ENCODE data around the gene SELENON.

Gene SELENON

DNA sequence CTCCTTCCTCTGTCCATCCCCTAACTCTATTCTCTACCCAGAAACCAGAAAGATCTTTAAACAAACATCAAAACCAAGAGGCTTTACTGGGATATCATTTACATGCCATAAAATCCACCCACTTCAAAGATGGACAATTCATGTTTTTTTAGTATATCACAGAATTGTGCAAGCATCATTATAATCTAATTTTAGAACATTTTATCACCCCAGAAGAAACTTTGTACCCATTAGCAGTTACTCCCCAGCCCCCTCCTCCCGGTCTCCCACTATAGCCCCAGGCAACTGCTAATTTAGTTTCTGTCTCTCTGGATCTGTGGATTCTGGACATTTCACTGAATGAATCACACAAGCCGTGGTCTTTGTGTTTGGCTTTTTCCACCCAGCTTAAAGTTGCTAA is 4.8 kb upstream of the SELENON start:
- no peak for DNase-seq

DNA sequence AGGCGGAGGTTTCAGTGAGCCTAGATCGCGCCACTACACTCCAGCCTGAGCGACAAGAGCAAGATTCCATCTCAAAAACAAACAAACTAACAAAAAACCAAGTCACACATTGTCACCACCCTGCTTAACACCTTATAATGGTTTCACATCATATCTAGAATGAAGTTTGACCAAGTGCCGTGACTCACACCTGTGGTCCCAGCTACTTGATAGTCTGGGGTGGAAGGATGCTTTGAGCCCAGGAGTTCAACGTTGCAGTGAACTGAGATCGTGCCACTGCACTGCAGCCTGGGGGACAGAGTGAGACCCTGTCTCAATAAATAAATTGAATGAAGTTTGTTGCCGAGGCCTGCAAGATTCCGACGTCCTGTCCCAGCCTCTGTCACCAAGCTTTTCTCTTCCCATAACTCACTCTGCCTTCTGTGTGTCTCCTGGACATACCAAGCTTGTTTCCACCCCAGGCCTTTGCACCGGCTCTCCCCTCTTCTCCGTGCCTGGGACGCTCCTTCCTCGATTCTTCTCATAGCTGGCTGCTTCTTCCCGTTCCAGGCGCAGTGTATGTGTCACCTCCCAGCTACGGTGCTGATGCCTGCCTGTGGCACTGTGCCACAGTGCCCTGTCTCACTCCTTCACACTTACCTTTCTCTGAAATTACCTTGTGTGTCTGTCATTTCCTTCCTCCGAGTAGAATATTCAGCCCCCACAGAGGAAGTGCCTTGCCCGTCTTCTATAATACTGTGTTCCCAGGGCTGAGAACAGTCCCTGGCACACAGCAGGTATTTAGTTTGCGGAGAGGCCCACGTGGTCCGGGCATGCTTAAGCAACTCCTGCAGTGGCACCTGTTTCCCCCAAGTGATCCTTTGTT is 3.8 kb upstream of the SELENON start:
- DNase-seq, result no peak

DNA sequence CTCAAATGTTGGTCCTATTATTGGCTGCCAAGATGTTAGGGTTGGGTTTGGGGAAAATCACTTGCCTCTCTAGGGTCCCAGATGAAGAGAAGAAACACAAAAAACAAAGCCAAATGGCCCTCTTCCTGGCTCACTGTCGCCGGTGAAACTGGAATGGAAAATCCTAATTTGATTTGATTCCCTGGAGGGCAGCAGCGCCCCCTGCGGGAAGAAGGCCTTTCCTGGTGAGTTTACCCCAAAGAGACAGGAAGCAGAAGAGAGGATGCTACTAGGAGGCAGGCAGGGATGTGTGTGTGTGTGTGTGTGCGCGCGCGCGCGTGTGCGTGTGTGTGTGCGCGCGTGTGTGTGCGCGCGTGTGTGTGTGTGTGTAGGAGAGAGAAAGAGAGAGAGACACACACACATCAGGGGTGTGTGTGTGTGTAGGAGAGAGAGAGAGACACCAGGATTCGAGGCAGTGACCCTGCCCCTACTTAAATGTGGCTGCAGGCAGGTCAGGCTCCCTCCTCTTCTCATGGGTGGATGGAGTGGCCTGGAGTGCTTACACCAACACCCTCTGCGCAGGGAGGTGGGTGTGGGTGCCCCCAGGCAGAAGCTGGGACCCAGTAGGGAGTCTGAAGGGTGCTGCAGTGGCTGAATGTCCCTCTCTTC is 3.1 kb upstream of the SELENON start:
- DNase-seq, result peak; percentile 84 to 90

DNA sequence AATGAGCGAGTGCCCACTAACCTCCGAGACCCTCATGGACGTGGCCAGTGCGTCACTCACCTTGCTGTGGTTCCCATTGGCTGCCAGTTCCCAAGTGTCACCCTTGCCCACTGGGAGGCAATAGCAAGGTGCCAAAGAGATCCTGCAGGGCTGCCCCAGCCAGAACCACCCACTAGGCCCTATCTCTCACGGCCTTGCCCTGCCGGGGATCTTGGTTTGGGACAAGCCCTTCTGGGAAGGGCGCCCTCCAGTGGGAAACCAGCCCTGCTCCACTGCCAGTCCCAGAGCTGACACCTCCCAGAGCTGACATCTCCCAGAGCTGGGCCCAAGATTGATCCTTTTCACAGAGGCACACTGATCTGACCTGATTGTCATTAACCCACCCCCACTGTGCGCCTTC is 2.1 kb upstream of the SELENON start:
- peak; percentile 42 to 43 for DNase-seq

DNA sequence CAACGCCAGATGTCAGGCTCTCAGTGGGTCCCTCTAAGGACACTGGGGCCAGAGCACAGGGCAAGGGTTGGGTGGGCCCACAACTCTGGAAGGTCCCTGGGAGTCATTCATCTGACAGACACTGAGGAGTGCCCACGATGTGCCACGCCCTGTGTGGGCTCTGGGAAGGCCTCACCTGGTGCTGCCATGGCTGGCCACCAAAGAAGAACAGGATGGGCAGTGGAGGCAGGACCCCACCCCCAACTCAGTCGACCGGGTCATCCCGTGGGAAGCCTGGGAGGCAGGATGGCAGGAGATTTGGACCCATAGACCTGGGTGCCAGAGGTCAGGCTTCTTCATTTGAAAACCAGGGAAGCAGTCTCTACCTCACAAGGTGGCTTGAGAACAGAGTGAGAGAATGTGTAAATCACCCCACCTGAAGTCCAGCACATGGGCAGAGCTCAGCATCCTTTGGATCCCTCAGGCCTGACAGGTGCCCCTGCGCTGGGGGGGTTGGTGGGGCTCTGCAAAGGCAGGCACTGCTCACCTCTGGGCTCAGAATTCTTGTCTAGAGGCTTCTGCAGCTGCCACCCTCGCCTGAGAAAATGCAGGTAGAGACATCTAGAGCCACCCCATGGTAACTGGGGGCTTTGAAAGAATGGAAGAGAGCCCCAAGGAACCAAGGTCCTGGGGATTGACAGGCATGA is 1.2 kb upstream of the SELENON start:
- DNase-seq, result no peak

DNA sequence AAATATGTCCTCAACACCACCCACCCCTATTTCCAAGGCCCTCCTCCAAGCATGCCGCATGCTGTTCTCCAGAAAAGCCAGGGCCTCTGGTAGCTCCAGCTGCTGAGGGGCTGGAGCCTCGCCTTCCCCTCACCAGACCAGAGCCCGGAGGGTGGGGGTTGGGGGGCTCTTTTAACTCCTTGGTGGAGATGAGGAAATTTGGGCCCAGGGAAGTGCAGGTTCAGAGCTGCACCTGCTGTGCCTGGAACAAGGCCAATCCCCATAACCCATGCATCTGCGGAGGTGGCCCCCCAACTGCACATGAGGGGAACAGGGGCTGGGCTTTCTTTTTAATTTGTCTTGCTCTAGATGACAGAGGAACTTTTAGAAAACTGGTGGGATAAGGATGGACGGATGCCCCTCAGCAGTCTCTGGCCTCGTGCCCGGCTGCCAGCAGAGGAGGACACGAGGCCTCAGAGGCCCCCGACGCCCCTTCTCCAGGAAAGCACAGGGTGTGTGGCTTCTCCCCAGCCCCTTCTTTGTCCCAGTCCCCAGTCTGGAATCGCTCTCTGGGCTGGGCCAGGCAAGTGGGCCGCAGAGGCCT is 550 bp upstream of the SELENON start:
- DNase-seq, result peak in 1 of 2 experiments; percentile 31

DNA sequence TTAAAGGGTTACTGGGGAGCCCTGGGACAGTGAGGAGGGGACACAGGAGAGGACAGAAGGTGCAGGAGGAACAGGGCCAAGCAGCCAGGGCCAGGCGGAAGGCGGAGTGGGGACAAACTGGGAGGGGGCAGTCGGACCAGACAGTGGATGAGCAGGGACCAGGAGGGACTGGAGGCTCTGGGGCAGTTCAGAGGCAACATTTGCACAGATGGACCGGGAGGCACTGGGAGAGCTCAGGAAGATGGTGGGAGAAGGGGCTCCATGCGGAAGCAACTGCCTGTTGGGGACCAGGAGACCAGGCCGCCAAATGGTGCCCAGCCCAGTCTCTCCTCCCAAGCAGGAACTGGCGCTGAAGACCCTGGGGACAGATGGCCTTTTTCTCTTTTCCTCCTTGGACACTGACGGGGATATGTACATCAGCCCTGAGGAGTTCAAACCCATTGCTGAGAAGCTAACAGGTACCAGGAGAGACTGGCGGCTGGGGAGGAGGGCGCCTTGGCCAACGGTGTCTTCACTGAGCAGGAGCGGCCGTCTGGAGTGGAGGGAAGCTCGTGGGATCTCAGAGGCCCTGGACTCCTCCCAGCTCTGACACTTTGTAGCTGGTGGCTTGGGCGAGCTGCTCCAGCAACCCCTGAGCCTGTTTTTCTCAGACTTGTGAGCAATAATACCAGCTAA is 847 bp downstream of the SELENON start:
- no peak for DNase-seq

DNA sequence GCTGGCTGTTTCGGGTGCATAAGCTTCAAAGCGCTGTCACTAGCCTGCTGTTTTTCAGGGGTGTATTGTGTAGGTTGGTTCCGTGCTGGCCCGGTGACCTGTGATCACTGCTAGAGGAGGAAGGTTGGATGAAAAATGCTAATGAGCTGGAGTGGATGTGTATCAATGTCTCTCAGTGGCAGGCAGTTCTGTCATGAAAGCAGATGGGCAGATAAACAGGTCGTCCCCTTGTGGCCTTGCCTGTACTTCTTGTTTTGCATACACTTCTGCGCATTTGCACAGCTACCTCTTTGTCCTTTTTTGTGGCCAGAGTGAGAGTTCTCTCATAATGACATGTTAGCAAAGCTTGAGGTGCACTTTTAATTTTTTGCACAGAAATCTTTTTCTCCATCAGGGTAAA is 2.9 kb downstream of the SELENON start:
- DNase-seq, result no peak

DNA sequence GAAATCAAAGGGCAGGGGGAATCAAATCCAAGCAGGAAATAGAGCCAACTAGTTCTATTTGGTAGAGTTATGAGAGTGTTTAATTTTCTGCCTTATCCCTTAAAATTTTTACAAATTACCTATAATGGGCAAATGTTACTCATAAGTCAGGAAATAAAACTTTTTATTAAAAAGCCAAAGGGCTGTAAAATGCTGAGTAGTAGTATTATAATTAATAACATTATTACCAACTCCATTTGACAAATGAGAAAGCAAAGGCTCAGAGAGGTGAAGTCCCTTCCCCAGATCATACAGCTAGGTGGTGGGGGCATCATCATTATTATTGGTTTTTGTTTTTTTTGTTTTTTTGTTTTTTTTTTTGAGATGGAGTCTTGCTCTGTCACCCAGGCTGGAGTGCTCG is 3.4 kb downstream of the SELENON start:
- DNase-seq, result no peak

DNA sequence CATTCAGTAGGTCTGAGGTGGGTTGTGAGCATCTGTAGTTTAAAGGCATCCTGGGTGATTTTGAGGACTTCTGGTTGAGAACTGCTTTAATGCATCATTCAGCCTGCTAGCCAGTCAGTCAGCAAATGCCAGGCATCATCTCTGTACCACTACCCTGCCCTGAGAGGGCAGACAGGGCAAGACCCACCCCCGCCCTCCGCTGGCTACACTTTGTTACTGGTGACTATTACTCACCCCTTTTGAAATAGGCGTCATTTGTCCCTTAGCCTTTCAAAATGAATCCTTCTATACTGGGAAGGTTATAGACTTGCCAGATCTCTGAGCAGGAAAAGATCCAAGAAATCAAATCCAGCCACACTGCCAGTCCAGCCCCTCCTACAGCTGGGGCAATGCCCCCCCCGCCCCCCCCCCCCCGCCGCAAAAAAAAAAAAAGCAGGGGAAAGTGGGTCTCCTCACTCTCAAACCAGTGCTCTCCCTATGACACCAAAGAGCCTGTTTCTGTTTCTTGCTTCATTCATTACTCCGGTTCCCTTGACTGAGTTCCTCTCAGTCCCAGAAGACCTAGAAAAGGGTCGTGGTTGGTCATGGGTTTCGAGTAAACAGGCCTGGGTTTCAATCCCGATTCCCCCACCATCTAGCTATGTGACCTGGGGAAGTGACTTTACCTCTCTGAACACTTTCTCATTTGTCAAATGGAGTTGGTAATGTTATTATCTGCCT is 4.4 kb downstream of the SELENON start:
- no peak for DNase-seq

DNA sequence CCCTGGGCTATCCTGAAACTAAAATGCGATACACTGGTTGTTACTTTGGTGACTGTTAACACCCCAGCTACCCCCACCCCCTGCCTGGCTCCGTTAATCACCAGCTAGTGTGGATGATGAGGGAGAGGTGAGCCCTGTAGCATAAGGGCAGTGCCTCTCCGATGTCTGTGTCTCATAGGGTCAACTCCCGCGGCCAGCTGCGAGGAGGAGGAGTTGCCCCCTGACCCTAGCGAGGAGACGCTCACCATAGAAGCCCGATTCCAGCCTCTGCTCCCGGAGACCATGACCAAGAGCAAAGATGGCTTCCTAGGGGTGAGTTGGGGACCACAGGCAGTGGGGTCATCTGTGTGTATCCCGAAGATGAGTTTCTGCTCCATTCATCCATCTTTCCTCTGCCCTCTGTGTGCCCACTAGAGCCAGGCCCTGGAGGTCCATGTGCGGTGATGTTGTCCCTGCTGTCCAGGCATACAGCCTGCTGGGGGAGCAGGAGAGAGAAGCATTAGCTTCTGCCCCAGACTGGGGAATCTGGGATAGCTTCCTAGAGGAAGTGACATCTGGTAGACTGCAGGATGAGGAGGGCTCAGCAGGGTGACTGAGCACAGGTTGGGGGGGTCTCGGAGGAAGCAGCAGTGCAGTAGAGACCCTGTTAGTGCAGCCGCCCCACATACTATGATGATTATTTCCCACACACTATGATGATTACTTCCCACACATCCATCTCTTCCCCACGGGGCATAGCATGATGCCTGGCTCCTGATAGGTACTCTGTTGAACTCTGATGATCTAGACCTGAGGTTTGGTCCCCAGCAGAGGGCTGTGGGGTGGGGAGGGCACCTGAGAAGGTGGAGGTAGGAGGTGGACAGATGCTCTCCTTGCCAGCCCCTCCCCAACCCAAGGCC is 5.2 kb downstream of the SELENON start:
- no peak for DNase-seq

DNA sequence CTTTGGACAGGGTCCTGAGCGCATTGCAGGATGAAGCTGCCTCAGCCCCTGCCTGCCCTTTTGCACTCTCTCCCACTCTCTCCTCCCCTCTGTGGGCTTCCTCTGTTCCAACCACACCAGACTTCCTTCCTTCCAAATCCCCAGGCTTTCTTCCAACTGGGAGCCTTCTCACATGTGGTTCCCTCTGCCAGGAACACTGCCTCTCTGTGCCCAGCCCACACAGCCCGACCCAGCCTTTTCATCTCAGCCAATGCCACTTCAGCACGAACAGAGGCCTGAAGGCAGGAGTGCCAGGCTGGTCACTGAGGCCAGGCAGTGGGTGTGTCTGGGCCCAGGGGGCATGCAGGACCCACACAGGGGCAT is 5.9 kb downstream of the SELENON start:
- DNase-seq, result peak in 1 of 2 experiments; percentile 6

DNA sequence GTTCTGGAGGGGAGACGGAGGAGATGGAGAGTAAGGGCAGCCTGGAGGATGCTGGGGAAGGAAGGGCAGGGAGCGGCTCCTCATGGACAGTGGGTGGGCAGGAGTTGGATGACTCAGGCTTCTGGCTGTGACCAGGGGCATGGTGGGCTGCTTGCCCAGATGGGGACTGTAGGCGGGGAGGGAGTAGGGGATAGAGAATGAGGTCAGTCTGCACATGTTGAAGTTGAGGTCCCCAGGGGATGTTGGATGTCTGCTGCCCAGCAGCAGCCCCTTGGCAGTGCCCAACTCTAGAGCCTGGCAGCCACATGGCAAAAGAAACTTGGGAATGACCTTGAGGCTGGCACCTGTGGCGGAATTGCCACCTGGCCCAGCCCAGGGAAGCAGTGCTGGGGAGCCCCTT is 6.4 kb downstream of the SELENON start:
- no peak for DNase-seq

DNA sequence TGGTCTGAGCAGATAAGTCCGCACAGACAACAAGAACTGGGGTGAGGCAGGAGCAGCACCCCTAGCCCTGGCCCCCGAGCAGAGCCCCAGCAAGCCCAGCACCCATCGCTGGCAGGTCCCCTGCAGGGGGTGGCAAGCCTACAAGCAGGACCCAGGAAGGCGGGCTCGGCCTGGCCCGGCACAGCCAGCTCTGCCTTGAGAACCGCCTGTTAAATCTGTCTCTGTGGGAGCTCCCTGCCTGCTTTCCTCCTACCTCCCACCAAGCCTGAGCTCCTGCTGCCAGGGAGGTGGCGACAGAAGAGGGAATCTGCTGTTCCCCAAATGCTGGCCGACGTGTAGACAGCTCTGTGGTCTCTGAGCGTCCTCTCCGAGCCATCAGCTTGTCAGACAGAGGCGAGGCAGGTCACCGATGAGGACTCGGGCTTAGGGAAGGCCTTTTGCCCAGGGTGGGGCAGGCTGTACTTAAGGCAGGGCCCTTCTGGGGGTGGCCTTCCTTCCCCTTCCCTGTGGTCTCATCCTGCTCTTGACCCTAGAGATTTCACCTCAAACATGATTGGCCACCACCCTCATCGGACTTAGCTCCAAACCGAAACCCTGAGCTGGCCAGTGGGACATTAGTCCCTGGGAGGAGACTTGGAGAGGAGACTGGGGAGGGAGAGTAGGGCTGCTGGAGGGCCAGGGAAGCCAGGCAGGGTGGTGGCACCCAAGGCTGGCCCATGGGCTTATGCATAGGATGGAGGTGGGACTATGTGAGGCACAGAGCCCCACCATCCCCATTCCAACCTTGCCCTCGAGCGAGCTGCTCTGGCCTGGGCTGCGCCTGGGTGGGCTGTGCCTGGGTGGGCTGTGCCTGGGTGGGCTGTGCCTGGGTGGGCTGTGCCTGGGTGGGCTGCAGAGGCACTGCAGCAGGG is 7.7 kb downstream of the SELENON start:
- DNase-seq, result no peak

DNA sequence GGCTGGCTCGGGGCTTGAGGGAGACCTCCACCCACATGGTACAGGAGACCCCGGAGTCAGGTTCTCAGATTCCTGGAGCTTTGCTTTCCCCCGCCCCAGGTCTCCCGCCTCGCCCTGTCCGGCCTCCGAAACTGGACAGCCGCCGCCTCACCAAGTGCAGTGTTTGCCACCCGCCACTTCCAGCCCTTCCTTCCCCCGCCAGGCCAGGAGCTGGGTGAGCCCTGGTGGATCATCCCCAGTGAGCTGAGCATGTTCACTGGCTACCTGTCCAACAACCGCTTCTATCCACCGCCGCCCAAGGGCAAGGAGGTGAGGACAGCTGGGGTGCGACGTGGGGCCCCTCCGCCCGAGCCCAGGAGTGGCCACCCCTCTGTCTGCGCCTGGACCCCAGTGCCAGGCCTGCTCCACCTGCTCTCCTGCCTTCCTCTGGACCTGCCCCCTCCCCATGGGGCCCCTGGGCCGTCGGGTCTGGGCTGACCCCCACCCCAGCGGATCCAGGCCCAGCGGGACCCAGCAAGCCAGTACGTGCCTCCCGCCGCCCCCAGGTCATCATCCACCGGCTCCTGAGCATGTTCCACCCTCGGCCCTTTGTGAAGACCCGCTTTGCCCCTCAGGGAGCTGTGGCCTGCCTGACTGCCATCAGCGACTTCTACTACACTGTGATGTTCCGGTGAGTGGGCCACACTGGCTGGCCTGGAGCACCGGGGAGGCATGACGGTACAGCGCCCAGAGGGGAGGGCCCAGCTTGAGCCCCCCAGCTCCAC is 8.7 kb downstream of the SELENON start:
- DNase-seq, result no peak

DNA sequence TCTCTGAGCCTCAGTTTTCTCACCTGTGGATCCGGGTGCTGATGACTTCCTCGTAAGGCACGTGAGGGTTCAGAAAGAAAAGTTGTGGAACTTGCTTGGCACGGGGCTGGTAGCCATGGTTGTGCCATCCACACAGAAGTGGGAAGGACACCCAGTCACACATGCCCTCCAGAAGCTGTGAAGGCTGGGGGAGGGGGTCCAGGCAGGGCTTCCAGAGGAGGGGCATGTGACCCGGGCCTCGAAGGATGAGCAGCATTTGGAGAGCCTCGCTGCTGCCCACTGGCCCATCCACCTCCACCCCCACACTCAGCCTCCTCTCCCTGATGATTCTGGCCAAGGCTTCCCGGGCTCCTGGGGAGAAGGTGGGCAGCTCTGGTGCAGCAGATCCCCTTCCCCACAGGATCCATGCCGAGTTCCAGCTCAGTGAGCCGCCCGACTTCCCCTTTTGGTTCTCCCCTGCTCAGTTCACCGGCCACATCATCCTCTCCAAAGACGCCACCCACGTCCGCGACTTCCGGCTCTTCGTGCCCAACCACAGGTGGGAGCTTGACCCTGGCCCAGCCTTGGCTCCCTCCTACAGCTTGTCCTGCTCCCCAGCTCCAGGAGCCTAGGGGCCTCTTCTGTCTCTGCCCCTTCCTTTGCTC is 9.4 kb downstream of the SELENON start:
- peak; percentile 78 for DNase-seq

DNA sequence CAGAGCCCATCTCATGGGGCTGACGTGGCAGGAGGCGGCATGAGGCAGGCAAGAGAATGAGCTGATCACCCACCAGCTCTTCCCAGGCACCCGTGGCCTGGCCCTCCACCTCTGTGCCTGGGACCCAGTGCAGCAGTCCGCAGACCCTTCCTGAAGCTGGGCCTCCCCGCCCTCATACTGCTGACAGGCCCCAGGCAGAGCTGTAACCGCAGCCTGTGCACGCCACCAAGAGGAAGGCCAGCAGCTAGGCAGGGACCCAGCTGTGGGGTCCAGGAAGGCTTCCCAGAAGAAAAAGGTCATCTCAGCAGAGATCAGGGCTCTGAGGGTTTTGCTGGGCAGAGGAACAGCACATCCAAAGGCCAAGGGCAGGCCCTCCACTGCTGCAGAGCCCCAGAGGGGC is 9.9 kb downstream of the SELENON start:
- peak; percentile 58 to 66 for DNase-seq
